TTC549 (cell line): ENCODE results near the gene SPRR2E.
"Not testable (repeated sequence)": the region's sequence is repeated elsewhere in the genome, so short reads cannot be mapped to it uniquely, and the experiment has no call there.

Source experiments
- FAIRE-seq: peaks from 2 replicates; lab custom pipeline; 2012; peaks lifted over from hg19 to GRCh38; lab: Jason Lieb, UNC

Gene SPRR2E

GRCh38 chr1:153094426-153094825, at the start of gene SPRR2E:
Gene SPRR2E, minus strand, starts transcription at chr1:153094526. Its CDS starts 775 bp downstream, at chr1:153093751.
- FAIRE-seq: no peak

GRCh38 chr1:153141377-153141776, 47.1 kb upstream of the SPRR2E start:
- FAIRE-seq: no peak

DNA sequence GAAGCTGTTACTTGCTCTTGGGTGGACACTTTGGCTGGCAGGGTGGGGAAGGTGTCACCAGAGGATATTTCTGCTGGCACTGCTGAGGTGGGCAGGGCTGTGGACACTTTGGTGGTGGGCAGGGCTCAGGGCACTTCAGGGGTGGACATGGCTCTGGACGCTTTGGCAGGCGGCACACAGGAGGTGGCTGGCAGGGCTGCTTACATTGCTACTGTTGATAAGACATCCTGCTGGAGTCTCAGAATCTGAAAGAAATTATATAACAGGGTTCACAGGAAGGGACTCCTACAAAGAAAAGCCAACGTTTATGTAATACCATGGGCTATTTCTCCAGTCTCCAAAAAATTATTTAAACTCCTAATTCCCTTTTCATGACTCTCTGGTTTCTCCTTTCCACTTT, 46.2 kb upstream of the SPRR2E start:
- no peak for FAIRE-seq

DNA sequence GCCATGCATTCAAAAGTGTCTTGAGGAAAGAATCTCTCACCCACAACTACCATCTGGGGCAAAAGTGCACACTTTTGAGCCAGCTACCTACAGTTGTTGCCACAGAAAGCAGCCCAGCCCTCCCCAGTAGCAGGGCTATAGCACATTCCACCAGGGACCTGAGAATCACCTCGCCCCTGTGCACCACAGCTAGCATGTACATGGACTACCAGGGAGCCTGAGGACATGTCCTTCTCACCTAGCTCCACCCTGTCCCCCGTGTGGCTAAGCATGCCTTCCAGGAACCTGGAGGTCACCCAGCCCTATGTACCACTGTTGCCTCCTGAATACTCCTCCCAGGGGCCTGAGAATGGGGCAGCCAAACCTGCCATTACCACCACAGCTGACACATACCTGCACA, 39.4 kb upstream of the SPRR2E start:
- no peak for FAIRE-seq

DNA sequence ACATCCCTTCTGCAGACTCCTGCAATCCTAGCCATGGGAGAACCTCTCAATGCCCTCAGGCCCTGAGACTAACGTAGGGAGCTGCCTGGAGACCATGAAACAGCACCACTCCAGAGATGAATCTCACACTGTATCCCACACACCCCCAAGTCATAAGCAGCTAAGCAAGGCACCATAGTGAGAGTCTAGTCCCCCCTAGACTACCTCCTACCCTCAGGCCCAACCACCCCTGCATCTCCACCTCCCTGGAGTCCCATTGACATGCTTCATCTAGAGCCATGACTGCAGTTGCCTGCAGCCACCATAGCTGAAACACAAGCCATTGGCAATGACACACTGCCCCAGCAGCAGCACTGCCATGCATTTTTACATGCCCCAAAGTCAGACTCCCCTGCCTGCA, 38.9 kb upstream of the SPRR2E start:
- no peak for FAIRE-seq

- FAIRE-seq: not testable (repeated sequence)
Measured at GRCh38 chr1:153128688-153129087, 34.4 kb upstream of the SPRR2E start.

DNA sequence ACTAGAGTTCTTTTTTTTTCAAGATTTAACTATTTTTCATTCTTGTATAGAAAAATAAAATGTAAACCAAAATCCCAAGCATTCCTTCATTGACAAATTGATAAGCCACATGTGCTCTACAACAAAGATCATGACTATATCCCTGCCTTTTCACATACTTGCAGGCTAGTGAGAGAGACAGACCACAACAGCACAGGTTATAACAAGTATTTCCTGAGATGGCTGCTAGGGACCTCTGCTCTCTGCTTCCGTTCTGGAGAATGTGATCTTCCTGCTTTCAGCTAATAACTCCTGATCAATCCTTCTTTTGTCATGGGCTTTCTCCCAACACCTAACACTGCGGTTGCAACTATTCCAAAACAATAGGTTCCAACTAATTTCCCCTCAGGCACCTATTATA, 33.0 kb upstream of the SPRR2E start:
- FAIRE-seq: no peak

GRCh38 chr1:153125536-153125935, 31.2 kb upstream of the SPRR2E start:
- FAIRE-seq: no peak

DNA sequence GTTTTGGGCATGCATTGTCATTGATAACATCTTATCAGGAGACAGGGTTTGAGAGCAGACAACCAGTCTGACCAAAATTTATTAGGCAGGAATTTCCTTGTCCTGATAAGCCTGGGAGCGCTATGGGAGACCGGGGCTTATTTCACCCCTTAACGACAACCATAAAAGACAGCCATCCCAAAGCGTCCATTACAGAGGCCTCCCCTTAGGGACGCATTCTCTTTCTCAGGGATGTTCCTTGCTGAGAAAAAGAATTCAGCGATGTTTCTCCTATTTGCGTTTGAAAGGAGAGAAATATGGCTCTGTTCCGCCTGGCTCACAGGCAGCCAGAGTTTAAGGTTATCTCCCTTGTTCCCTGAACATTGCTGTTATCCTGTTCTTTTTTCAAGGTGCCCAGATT, 29.5 kb upstream of the SPRR2E start:
- not testable (repeated sequence) for FAIRE-seq

DNA sequence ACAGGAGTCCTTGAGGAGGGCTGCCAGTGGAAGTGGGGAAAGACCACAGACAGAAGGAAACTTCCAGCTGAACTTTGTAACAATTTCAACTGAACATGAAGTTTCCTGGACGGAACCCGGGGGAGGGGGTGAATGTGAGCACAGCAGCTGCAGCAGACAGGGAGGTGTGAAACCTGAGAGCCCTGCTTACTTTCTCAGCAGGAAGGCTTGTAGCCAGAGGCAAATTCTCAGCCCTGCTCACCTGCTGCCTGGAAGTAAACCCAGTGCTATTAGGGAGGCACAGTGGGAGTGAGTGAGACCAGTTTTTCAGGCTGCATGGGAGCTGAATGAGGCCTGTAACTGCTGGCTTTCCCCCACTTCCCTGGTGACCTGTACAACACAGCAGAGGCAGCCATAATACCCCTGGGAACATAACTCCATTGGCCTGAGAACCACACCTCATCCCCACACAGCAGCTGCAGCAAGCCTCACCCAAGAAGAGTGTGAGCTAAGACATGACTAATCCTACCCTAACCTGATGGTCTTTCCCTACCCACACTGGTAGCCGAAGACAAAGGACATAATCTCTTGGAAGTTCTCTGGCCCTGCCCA, 28.6 kb upstream of the SPRR2E start:
- no peak for FAIRE-seq

DNA sequence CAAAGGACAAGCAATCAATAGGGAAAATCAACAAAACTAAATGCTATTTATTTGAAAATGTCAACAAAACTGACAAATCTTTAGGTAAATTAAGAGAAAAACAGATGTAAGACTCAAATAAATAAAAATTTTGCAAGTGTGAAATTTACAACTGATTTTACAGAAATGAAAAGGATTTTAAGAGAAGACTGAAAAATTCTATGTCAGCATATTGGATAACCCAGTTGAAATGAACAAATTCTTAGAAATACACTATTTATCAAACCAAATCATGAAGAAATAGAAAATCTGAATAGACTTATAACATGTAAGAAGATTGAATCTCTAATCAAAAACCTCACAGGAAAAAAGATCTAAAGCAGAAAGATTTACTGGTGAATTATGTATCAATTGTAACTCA, 26.6 kb upstream of the SPRR2E start:
- FAIRE-seq: peak; percentile 53

- no peak for FAIRE-seq
Measured at GRCh38 chr1:153119491-153119971, 25.2 kb upstream of the SPRR2E start.

DNA sequence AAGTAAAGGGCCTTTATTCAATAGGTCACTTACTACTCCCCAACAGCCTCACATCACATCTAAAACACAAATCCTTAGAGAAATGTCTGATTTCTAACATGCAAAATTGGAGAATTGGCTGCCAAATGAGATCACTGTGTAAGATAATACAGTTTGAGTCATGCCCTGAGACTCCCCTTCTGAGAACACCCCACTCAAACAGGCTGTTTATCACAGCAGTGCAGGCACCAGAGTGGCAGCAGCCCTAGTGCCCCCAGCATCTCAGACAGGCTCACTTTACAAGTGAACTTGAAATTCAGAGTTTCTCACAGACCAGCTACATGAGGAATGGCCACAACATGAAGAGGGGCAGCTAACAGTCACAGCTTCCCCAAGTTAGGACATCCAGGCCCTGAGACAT, 20.9 kb upstream of the SPRR2E start:
- FAIRE-seq: not testable (repeated sequence)

DNA sequence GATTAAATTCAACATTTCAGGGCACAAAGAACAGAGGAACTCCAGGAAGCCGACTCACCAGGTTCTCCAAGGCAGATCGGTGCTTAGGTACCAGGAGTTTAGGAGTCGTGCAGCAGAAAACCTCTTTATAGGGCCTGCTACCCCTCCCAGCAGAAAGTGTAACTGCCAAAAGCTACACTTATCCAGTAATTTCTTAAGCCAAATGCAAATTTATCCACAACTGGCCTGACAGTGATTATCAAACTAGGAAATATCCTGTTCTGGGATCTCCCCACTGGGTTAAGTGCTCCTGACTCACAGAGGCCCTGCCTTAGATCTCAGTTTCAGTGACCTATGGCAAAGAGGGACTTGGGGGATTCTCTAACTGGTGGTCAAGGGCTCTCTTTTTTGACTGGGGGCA, 19.1 kb upstream of the SPRR2E start, which contains the start of gene SPRR2F:
Gene SPRR2F, minus strand, starts transcription at position 101 of the 400 bp plus-strand sequence. CDS start 783 bp downstream, outside the sequence.
- no peak for FAIRE-seq

DNA sequence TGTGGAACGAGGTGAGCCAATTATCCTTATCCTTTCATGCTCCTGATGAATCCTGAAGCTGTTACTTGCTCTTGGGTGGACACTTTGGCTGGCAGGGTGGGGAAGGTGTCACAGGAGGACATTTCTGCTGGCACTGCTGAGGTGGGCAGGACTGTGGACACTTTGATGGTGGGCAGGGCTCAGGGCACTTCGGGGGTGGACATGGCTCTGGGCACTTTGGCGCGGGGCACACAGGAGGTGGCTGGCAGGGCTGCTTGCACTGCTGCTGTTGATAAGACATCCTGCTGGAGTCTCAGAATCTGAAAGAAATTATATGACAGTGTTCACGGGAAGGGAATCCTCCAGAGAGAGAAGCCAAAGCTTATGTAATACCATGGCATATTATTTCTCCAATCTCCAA, 18.1 kb upstream of the SPRR2E start:
- not testable (repeated sequence) for FAIRE-seq

- no peak for FAIRE-seq
Measured at GRCh38 chr1:153100245-153100644, 5.9 kb upstream of the SPRR2E start.

- FAIRE-seq: peak; percentile 74
Measured at GRCh38 chr1:153099461-153100045, 5.2 kb upstream of the SPRR2E start.

DNA sequence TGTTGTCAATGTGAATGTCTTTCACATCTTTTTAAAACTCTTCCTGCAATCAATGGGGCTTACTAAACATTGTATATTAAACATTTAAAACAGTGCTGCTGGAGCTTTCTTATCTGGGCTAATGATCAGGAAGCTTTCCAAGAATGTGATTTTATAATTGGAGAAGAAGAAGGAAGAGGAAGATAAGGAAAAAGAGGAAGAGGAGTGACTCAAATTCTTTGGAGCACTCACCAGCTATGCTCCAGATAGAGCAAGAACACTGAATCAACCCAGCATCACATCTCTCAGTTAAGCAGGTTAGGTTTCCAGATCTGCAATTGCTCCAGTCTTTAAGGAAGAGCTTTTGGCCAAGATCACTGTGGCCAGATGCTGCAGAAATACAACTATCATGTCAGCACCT, 1.4 kb upstream of the SPRR2E start:
- no peak for FAIRE-seq

DNA sequence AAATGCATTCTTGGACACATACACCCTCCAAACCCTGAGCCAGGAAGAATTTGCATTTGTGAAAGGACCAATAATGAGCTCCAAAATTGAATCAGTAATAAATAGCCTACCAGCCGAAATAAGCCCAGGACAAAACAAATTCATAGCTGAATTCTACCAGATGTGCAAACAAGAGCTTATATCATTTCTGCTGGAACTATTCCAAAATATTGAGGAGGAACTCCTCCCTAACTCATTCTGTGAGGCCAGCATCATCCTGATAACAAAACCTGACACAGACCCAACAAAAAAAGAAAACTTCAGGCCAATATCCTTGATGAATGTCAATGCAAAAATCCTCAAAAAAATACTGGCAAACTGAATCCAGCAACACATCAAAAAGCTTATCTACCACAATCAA, 6.7 kb downstream of the SPRR2E start:
- FAIRE-seq: no peak

DNA sequence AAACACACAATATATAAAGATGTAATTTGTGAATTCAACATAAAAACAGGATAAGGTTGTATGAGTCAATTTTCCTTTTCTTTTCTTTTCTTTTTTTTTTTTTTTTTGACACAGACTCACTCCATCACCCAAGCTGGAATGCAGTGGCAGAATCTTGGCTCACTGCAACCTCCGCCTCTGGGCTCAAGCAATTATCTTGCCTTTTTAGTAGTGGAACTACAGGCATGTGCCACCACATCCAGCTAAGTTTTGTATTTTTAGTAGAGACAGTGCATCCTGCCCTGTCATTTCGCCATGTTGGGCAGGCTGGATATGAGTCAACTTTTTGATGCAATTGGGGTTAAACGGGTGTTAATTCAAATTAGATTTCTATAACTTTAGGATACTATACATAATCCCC, 12.6 kb downstream of the SPRR2E start:
- no peak for FAIRE-seq

- no peak for FAIRE-seq
Measured at GRCh38 chr1:153072806-153073726, 21.3 kb downstream of the SPRR2E start.

DNA sequence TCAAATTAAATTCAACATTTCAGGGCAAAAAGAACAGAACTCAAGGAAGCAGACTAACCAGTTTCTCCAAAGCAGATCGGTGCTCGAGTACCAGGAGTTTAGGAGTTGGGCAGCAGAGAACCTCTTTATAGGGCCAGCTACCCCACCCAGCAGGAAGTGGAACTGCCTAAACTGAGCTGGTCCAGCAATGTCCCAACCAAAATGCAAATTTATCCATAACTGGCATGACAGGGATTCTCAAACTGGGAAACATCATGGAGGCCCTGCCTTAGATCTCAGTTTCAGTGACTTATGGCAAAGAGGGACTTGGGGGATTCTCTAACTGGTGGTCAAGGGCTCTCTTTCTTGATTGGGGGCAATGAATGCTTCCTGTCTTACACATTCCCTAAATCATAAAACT, 22.8 kb downstream of the SPRR2E start, which contains the start of gene SPRR2B:
Gene SPRR2B, minus strand, starts transcription at position 101 of the 400 bp plus-strand sequence. CDS start 772 bp downstream, outside the sequence.
- no peak for FAIRE-seq

GRCh38 chr1:153070243-153070642, 24.1 kb downstream of the SPRR2E start:
- no peak for FAIRE-seq
